PC-3 (cell line): ENCODE data around the gene SLC12A8. TPM values are rescaled to one million over a fixed set of nuclear protein-coding genes. Genes with fewer than 3 reads are reported as not detected.

ENCODE experiments used
- ATAC-seq: fragments of 200-7000 bp; cut with Tn5 transposase; 2 replicates; pipeline ENCODE4 v1.9.1; 2020; ENCODE audit warnings: mild to moderate bottlenecking, moderate library complexity
- BruUV-seq: library from RNA; stranded (reverse); fragments of 400-500 nt; replicated peaks from 2 replicates; lab custom pipeline; 2021; lab: Mats Ljungman, UMichigan
- CTCF ChIA-PET: fragments of 300-600 bp; sonication (Branson Sonifier 250); formaldehyde crosslinking; loops from one replicate; lab custom pipeline; 2022; ENCODE audit warnings: antibody characterized with exemption; lab: Charles Lee
- POLR2A ChIA-PET: fragments of 300-600 bp; sonication (Branson Sonifier 250); formaldehyde crosslinking; loops from one replicate; lab custom pipeline; 2022; ENCODE audit warnings: antibody characterized with exemption; ENCODE audit not compliant: unreplicated experiment; lab: Charles Lee
- DNase-seq: peaks from one replicate; pipeline ENCODE4 v3.0.0-alpha.2; 2015
- H2AFZ ChIP-seq: fragments of 300-600 bp; sonication (generic); 2 replicates; pipeline ENCODE4 v1.6.0; 2016; ENCODE audit warnings: antibody characterized with exemption, low read length
- H3F3A ChIP-seq: fragments of 300-600 bp; sonication (generic); one replicate; pipeline ENCODE4 v1.6.0; 2017; ENCODE audit warnings: antibody characterized with exemption, low read length, control low read depth, mild to moderate bottlenecking; ENCODE audit not compliant: unreplicated experiment
- H3K27ac ChIP-seq: fragments of 300-600 bp; sonication (generic); 2 replicates; pipeline ENCODE4 v1.5.1; 2016; ENCODE audit warnings: mild to moderate bottlenecking, low read length
- H3K27me3 ChIP-seq: fragments of 300-600 bp; sonication (generic); 2 replicates; pipeline ENCODE4 v1.6.1; 2016; ENCODE audit warnings: low read length, mixed read lengths
- H3K36me3 ChIP-seq: fragments of 300-600 bp; sonication (generic); 2 replicates; pipeline ENCODE4 v1.6.1; 2016; ENCODE audit warnings: low read depth, mixed run types, low read length, mixed read lengths
- H3K4me1 ChIP-seq: fragments of 300-600 bp; sonication (generic); 2 replicates; pipeline ENCODE4 v1.5.1; 2016; ENCODE audit warnings: low read length; ENCODE audit not compliant: insufficient read depth
- H3K4me2 ChIP-seq: fragments of 300-600 bp; sonication (generic); 2 replicates; pipeline ENCODE4 v1.6.0; 2016; ENCODE audit warnings: low read length
- H3K4me3 ChIP-seq: fragments of 300-600 bp; sonication (generic); 2 replicates; pipeline ENCODE4 v1.5.1; 2016; ENCODE audit warnings: mild to moderate bottlenecking, low read length, mixed read lengths
- H3K79me2 ChIP-seq: fragments of 300-600 bp; sonication (generic); 2 replicates; pipeline ENCODE4 v1.6.1; 2017; ENCODE audit warnings: low read length, mixed read lengths
- H3K9ac ChIP-seq: fragments of 300-600 bp; sonication (generic); 2 replicates; pipeline ENCODE4 v1.6.0; 2016; ENCODE audit warnings: mild to moderate bottlenecking, low read length
- H3K9me2 ChIP-seq: fragments of 300-600 bp; sonication (generic); replicated peaks from 2 replicates; pipeline ENCODE4 v1.6.1; 2016; ENCODE audit warnings: mixed run types, low read length, mixed read lengths
- H3K9me3 ChIP-seq: fragments of 300-600 bp; sonication (generic); 2 replicates; pipeline ENCODE4 v1.6.1; 2016; ENCODE audit warnings: low read length, mixed read lengths
- H4K20me1 ChIP-seq: fragments of 300-600 bp; sonication (generic); 2 replicates; pipeline ENCODE4 v1.6.1; 2016; ENCODE audit warnings: low read length, mixed read lengths
- EZH2 ChIP-seq: fragments of 300-600 bp; sonication (generic); IDR thresholded peaks from one replicate; pipeline ENCODE4 v1.6.1; 2017; ENCODE audit warnings: antibody characterized with exemption, mild to moderate bottlenecking, low read length; ENCODE audit not compliant: unreplicated experiment
- EZH2phosphoT487 ChIP-seq: fragments of 300-600 bp; sonication (generic); IDR thresholded peaks from 2 replicates; pipeline ENCODE4 v1.6.1; 2018; ENCODE audit warnings: mild to moderate bottlenecking, antibody characterized with exemption, low read length, borderline replicate concordance
- intact Hi-C: fragments of 100-400 bp; cut with micrococcal nuclease; formaldehyde crosslinking; loops from 2 replicates; pipeline ENCODE4 v1.9.0; 2023
- total RNA-seq: library from RNA; depleted of rRNA; stranded (reverse); fragments of >200 nt; gene quantifications from 2 replicates; pipeline ENCODE4 v1.2.3, GENCODE V29; 2014
- TF ChIP-seq, protein P1 (sequence below): fragments of 300-600 bp; sonication (generic); conservative IDR thresholded peaks from 2 replicates; pipeline ENCODE4 v1.5.1; 2017; ENCODE audit warnings: antibody characterized with exemption, low read depth, mild to moderate bottlenecking, low read length

SLC12A8 gene
- total RNA-seq, 1 experiment from 2014 or later = 11.0 TPM

DNA sequence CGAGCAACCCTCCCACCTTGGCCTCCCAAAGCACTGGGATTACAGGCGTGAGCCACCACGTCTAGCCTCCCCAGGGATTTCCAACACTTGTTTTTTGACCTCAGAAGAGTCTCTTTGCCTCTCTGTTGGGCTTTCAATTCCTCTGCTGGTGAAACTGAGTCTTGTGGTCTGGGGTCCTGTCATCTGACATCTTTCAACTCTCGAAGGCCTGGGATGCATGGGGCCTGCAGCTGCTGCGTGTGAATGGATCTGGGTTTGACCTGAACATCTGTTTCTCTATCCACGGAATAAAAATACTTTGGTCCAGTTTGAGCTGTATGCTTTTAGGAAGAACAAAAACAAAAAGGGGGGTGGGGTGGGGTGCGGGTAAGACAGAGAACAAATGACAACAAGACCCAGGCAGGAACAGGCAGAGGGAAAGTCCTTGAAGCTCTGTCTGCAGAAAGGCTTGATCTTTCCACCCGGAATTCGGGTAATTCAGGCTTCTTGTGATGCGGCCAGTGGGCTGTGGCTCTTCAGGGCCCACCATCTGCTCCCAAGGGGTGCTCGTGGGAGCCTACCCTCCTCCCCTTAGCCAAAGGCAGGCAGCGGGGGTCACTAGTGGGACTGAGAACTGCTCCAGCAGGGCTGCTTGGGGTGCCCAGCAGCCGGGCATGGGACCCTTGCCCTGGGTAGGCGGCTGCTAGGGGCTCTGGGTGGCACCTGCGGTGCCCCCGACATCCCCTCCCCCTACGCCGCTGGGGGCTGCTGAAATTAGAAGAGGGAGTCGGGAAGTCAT lies 71.5 kb downstream of the SLC12A8 start:
- CTCF ChIA-PET = no interaction called here
- DNase-seq (no peak), ATAC-seq (no peak)
- Histone ChIP-seq H3K4me3 (no peak overlapping the region), H2AFZ (no peak overlapping the region), H3K27ac (no peak overlapping the region), H3K79me2 (no peaks in the 10 kb centered on the region), H3K36me3 (no peaks in the 10 kb centered on the region), H4K20me1 (no peaks in the 10 kb centered on the region), H3K4me1 (peaks cover 6% of the 10 kb centered on the region; the same call in 1 of the 2 replicates), H3K27me3 (no peaks in the 10 kb centered on the region), H3K9me3 (no peaks in the 10 kb centered on the region), H3F3A (no peaks in the 10 kb centered on the region), H3K9me2 (no peaks in the 10 kb centered on the region), H3K4me2 (no peak overlapping the region), H3K9ac (no peak overlapping the region)
- BruUV-seq = no TSS peak
- TF ChIP-seq EZH2 (no peak), EZH2phosphoT487 (no peak)
- TF ChIP-seq, protein P1, sequence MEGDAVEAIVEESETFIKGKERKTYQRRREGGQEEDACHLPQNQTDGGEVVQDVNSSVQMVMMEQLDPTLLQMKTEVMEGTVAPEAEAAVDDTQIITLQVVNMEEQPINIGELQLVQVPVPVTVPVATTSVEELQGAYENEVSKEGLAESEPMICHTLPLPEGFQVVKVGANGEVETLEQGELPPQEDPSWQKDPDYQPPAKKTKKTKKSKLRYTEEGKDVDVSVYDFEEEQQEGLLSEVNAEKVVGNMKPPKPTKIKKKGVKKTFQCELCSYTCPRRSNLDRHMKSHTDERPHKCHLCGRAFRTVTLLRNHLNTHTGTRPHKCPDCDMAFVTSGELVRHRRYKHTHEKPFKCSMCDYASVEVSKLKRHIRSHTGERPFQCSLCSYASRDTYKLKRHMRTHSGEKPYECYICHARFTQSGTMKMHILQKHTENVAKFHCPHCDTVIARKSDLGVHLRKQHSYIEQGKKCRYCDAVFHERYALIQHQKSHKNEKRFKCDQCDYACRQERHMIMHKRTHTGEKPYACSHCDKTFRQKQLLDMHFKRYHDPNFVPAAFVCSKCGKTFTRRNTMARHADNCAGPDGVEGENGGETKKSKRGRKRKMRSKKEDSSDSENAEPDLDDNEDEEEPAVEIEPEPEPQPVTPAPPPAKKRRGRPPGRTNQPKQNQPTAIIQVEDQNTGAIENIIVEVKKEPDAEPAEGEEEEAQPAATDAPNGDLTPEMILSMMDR = no peak
- POLR2A ChIA-PET = no interaction called here
- intact Hi-C loops = no loop called here

DNA sequence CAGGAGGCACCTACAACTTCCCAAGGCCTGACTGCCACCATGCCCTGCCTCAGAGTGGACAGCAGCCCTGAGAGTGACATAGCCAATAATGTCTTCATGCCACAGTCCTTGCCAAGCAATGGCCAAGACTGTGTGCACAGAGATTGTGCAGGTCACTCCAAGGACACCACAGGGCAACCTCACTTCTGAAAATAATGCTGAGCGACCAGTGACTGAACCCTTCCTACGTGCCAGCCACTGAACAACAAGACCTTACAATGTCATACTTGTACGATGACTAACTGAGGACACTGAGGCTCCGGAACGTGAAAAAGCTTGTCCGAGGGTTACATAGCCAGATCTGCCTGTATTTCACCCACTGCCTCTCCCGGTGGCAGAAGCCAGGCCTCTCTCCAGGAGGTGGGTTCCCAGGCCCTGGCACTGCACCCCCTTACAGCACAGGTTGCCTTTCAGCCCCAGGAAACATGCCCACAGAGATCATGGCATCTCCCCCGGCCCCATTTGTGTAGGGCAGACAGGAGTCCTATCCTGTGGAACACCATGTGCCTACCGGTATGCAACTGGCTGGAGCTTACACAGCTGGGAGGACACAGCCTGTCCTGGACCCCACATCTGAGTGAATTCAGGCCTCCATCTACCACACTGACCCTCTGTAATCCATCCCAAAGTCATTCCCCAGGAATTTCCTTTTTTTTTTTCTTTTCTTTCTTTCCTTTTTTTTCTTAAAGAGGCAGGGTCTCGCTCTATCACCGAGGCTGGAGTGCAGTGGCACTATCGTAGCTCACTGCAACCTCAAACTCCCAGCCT lies 72.3 kb downstream of the SLC12A8 start:
- Histone ChIP-seq H3K4me2 (no peak overlapping the region), H3K4me3 (no peak overlapping the region), H3K9me3 (no peaks in the 10 kb centered on the region), H3K79me2 (no peaks in the 10 kb centered on the region), H3F3A (no peaks in the 10 kb centered on the region), H3K4me1 (peaks cover 6% of the 10 kb centered on the region; the same call in 1 of the 2 replicates), H3K36me3 (no peaks in the 10 kb centered on the region), H3K27me3 (no peaks in the 10 kb centered on the region), H3K27ac (no peak overlapping the region), H3K9ac (no peak overlapping the region), H4K20me1 (no peaks in the 10 kb centered on the region), H2AFZ (no peak overlapping the region), H3K9me2 (no peaks in the 10 kb centered on the region)
- BruUV-seq = no TSS peak
- intact Hi-C loops = no loop called here
- ChIA-PET POLR2A (no interaction called here), CTCF (no interaction called here)
- TF ChIP-seq, protein P1 = no peak
- TF ChIP-seq EZH2phosphoT487 (no peak), EZH2 (no peak)
- ATAC-seq (no peak), DNase-seq (no peak)
